Lower leg skin (tissue), 3 donors: ENCODE data around the gene SLC9A9.

Source experiments
- CTCF ChIP-seq, 3 donors: fragments of 450-650 bp; IDR thresholded peaks; one replicate each; pipeline ENCODE4 v1.5.1; 2016; ENCODE audit warnings: antibody characterized with exemption in 3 of 3, mild to moderate bottlenecking in 3 of 3, moderate library complexity in 2 of 3
- POLR2A ChIP-seq, 2 donors: fragments of 450-650 bp; IDR thresholded peaks; one replicate each; pipeline ENCODE4 v1.6.1; 2016 to 2017; ENCODE audit warnings: antibody characterized with exemption in 2 of 2, mild to moderate bottlenecking in 1 of 2, moderate library complexity in 1 of 2

- TF ChIP-seq CTCF (IDR thresholded peaks at IDR 0.05) (no peak), POLR2A (IDR thresholded peaks at IDR 0.05) (no peak)
Observed at GRCh38 chr3:143514874-143515273, 333.4 kb downstream of the SLC9A9 start.
